Myometrial cell (primary cell): ENCODE data around the gene FECH. TPM values are rescaled to one million over a fixed set of nuclear protein-coding genes. Genes with fewer than 3 reads are reported as not detected.

Experiments used
- total RNA-seq: library from RNA; depleted of rRNA; stranded (reverse); fragments of >200 nt; gene quantifications from 2 replicates; pipeline ENCODE4 v1.2.3, GENCODE V29; 2015

The FECH gene, protein sequence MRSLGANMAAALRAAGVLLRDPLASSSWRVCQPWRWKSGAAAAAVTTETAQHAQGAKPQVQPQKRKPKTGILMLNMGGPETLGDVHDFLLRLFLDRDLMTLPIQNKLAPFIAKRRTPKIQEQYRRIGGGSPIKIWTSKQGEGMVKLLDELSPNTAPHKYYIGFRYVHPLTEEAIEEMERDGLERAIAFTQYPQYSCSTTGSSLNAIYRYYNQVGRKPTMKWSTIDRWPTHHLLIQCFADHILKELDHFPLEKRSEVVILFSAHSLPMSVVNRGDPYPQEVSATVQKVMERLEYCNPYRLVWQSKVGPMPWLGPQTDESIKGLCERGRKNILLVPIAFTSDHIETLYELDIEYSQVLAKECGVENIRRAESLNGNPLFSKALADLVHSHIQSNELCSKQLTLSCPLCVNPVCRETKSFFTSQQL
- 23.4 and 59.4 TPM in 2 replicates for total RNA-seq

GRCh38 chr18:57586251-57587049, at the start of gene FECH:
Gene FECH, minus strand, starts transcription at chr18:57586702. Its CDS starts 82 bp downstream, at chr18:57586620.

Other genes starting within 250 kb of the FECH start
- gene ST8SIA3, start 234.1 kb downstream of the FECH start, total RNA-seq: not detected in 2 replicates
- gene ONECUT2, start 151.3 kb downstream of the FECH start, total RNA-seq: not detected in 2 replicates
- gene NARS1, start 35.1 kb upstream of the FECH start, total RNA-seq: 142 and 146 TPM in 2 replicates
- 8.9 and 9.2 TPM in 2 replicates for gene ATP8B1, start 216.6 kb upstream of the FECH start, total RNA-seq